K562 (cell line): ENCODE results near the gene TRIM27. TPM values are rescaled to one million over a fixed set of nuclear protein-coding genes. Genes with fewer than 3 reads are reported as not detected.

Source experiments
- BRD9 ChIP-seq: fragments of 450-650 bp; IDR thresholded peaks from 2 replicates; pipeline ENCODE4 v1.6.1; 2018; ENCODE audit warnings: low read depth; ENCODE audit not compliant: partially characterized antibody
- ESRRB ChIP-seq: fragments of 250-450 bp; sonication (Bioruptor Pico); IDR thresholded peaks from 2 replicates; pipeline ENCODE4 v1.5.0; 2020; ENCODE audit warnings: mild to moderate bottlenecking, moderate library complexity, borderline replicate concordance
- HCFC1 ChIP-seq: IDR thresholded peaks from 2 replicates; pipeline ENCODE4 v1.6.1; 2012; ENCODE audit warnings: low read depth, low read length, improper control_type of control experiment
- HDAC2 ChIP-seq: fragments of 450-650 bp; IDR thresholded peaks from 2 replicates; pipeline ENCODE4 v1.6.1; 2016; ENCODE audit warnings: mild to moderate bottlenecking
- JUND ChIP-seq, 2 experiments: IDR thresholded peaks; 2 replicates in 1 of 2; 3 replicates in 1 of 2; pipeline ENCODE4 v1.6.1; 2011; ENCODE audit warnings: borderline replicate concordance in 2 of 2, low read depth in 2 of 2, low read length in 2 of 2, improper control_type of control experiment in 1 of 2, missing biosample characterization in 1 of 2, missing genetic modification characterization in 1 of 2, missing genetic modification reagents in 1 of 2
- KDM2B ChIP-seq: fragments of 250-450 bp; sonication (Bioruptor Pico); IDR thresholded peaks from 2 replicates; pipeline ENCODE4 v1.8.0; 2021; ENCODE audit warnings: mild to moderate bottlenecking, moderate library complexity
- NCOA1 ChIP-seq: fragments of 450-650 bp; IDR thresholded peaks from 2 replicates; pipeline ENCODE4 v1.6.1; 2016; ENCODE audit warnings: low read depth
- NCOA6 ChIP-seq: fragments of 450-650 bp; IDR thresholded peaks from 2 replicates; pipeline ENCODE4 v1.6.1; 2017; ENCODE audit warnings: mild to moderate bottlenecking
- NCOR1 ChIP-seq: fragments of 450-650 bp; IDR thresholded peaks from 2 replicates; pipeline ENCODE4 v1.6.1; 2016; ENCODE audit warnings: mild to moderate bottlenecking, moderate library complexity
- PHB2 ChIP-seq: fragments of 450-650 bp; IDR thresholded peaks from 2 replicates; pipeline ENCODE4 v1.6.1; 2017; ENCODE audit warnings: low read depth
- SMAD3 ChIP-seq: fragments of 450-650 bp; formaldehyde crosslinking; conservative IDR thresholded peaks from 2 replicates; pipeline ENCODE4 v1.4.0; 2020; ENCODE audit warnings: mild to moderate bottlenecking
- SMARCB1 ChIP-seq: IDR thresholded peaks from 2 replicates; pipeline ENCODE4 v1.6.1; 2011; ENCODE audit warnings: improper control_type of control experiment, low read depth; ENCODE audit not compliant: insufficient read length
- TAF9B ChIP-seq: fragments of 450-650 bp; IDR thresholded peaks from 2 replicates; pipeline ENCODE4 v1.6.1; 2018; ENCODE audit warnings: mild to moderate bottlenecking; ENCODE audit not compliant: partially characterized antibody
- YY1 ChIP-seq, 3 experiments: IDR thresholded peaks; 2 replicates each; pipeline ENCODE4 v1.6.1; 2011; ENCODE audit warnings: low read length in 2 of 3, mild to moderate bottlenecking in 2 of 3, moderate library complexity in 2 of 3, borderline replicate concordance in 1 of 3, control low read depth in 1 of 3, low read depth in 1 of 3; ENCODE audit not compliant: insufficient read depth in 3 of 3, insufficient replicate concordance in 2 of 3, control insufficient read depth in 1 of 3, insufficient read length in 1 of 3; ENCODE audit errors: extremely low read depth in 1 of 3
- ZBTB1 ChIP-seq: sonication (generic); formaldehyde crosslinking; IDR thresholded peaks from 2 replicates; pipeline ENCODE4 v1.8.1; 2023; ENCODE audit warnings: missing genetic modification reagents, low read depth, mild to moderate bottlenecking, borderline replicate concordance
- ZKSCAN1 ChIP-seq: fragments of 150-350 bp; IDR thresholded peaks from 2 replicates; pipeline ENCODE4 v1.6.1; 2016; ENCODE audit warnings: low read depth, low read length
- ZKSCAN3 ChIP-seq: fragments of 250-450 bp; sonication (Bioruptor Pico); IDR thresholded peaks from 2 replicates; pipeline ENCODE4 v1.4.0; 2020
- ZNF76 ChIP-seq: fragments of 250-450 bp; sonication (Bioruptor Pico); IDR thresholded peaks from 2 replicates; pipeline ENCODE4 v1.4.0; 2020; ENCODE audit warnings: mild to moderate bottlenecking, moderate library complexity, borderline replicate concordance
- ZNF780A ChIP-seq: fragments of 250-450 bp; sonication (Bioruptor Pico); IDR thresholded peaks from 2 replicates; pipeline ENCODE4 v1.5.0; 2021; ENCODE audit warnings: mild to moderate bottlenecking
- ZZZ3 ChIP-seq: fragments of 450-650 bp; IDR thresholded peaks from 2 replicates; pipeline ENCODE4 v1.6.1; 2016; ENCODE audit warnings: antibody characterized with exemption, mild to moderate bottlenecking, moderate library complexity
- polyA plus RNA-seq, 8 experiments: library from polyadenylated mRNA; depleted of rRNA in 4 of 8; stranded (reverse) in 5 of 8; unstranded in 3 of 8; fragments of >200 nt; fragmentation: Nextera tagmentation in 2 of 8; fragmentation: Illumina TruSeq in 1 of 8; extraction: Ambion mirVana in 2 of 8; extraction: Trizol in 1 of 8; gene quantifications; 2 replicates each; pipeline versions ENCODE4 v1.2.1 to v1.2.3, GENCODE V29; 2011 to 2014; ENCODE audit warnings: inconsistent platforms in 1 of 8, missing spikeins in 1 of 8
- total RNA-seq, 7 experiments: library from RNA; depleted of rRNA in 6 of 7; stranded (reverse); fragments of >200 nt in 6 of 7; fragmentation: Illumina TruSeq in 2 of 7; extraction: Trizol in 2 of 7; gene quantifications; 2 replicates each; pipeline versions ENCODE4 v1.2.1 to v1.2.3, GENCODE V29; 2011 to 2021; ENCODE audit warnings: low replicate concordance in 1 of 7
- TF ChIP-seq, protein P1 (sequence below): fragments of 250-450 bp; sonication (Bioruptor Pico); IDR thresholded peaks from 2 replicates; pipeline ENCODE4 v1.5.0; 2020; ENCODE audit warnings: mild to moderate bottlenecking, borderline replicate concordance
- TF ChIP-seq, protein P2 (sequence below): sonication (generic); IDR thresholded peaks from 2 replicates; pipeline ENCODE4 v1.6.1; 2016

The TRIM27 gene
- total and polyA plus RNA-seq, 9 of the 15 experiments (the other 6 are each of a cell fraction or from before 2014, with no cell fraction given): 37.7 to 235 (median 122) TPM

GRCh38 chr6:28923318-28924102 lies at the start of gene TRIM27 (continued):
- no peak for TF ChIP-seq ZZZ3
- TF ChIP-seq ZNF76 (CRISPR knock-in tag): 0 out of 2 replicates have a peak, but pooled peaks have one; percentile 70
- TF ChIP-seq NCOA6: no peak; the same call in 1 of the 2 replicates
- 0 out of 2 replicates have a peak, but pooled peaks have one; percentile 46 for TF ChIP-seq KDM2B
- TF ChIP-seq SMAD3 (CRISPR knock-in tag): no peak
- TF ChIP-seq YY1 (IDR thresholded peaks at IDR 0.05; ENCODE audit: borderline replicate concordance in 1 of 3, control insufficient read depth in 1 of 3, extremely low read depth in 1 of 3, insufficient read depth in 3 of 3, insufficient read length in 1 of 3, insufficient replicate concordance in 2 of 3, low read depth in 1 of 3, low read length in 2 of 3): peak in 2 of 3 experiments; percentile 16 to 61
- peak; percentile 22; the same call in 1 of the 2 replicates for TF ChIP-seq NCOR1
- 0 out of 2 replicates have a peak, but pooled peaks have one; percentile 10 for TF ChIP-seq NCOA1
- no peak for TF ChIP-seq ESRRB (CRISPR knock-in tag)
- TF ChIP-seq, protein P1, sequence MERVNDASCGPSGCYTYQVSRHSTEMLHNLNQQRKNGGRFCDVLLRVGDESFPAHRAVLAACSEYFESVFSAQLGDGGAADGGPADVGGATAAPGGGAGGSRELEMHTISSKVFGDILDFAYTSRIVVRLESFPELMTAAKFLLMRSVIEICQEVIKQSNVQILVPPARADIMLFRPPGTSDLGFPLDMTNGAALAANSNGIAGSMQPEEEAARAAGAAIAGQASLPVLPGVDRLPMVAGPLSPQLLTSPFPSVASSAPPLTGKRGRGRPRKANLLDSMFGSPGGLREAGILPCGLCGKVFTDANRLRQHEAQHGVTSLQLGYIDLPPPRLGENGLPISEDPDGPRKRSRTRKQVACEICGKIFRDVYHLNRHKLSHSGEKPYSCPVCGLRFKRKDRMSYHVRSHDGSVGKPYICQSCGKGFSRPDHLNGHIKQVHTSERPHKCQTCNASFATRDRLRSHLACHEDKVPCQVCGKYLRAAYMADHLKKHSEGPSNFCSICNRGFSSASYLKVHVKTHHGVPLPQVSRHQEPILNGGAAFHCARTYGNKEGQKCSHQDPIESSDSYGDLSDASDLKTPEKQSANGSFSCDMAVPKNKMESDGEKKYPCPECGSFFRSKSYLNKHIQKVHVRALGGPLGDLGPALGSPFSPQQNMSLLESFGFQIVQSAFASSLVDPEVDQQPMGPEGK (CRISPR knock-in tag): no peak
- TF ChIP-seq BRD9: peak; percentile 23
- peak; percentile 85; the same call in 1 of the 2 replicates for TF ChIP-seq ZBTB1 (CRISPR knock-in tag)
- TF ChIP-seq ZKSCAN3: no peak
- TF ChIP-seq HCFC1: no peak
- TF ChIP-seq, protein P2, sequence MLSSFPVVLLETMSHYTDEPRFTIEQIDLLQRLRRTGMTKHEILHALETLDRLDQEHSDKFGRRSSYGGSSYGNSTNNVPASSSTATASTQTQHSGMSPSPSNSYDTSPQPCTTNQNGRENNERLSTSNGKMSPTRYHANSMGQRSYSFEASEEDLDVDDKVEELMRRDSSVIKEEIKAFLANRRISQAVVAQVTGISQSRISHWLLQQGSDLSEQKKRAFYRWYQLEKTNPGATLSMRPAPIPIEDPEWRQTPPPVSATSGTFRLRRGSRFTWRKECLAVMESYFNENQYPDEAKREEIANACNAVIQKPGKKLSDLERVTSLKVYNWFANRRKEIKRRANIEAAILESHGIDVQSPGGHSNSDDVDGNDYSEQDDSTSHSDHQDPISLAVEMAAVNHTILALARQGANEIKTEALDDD: no peak
- TF ChIP-seq HDAC2: no peak
- no peak for TF ChIP-seq SMARCB1
- peak; percentile 81 for TF ChIP-seq TAF9B
- TF ChIP-seq ZNF780A (CRISPR knock-in tag): no peak
- TF ChIP-seq PHB2: no peak
- TF ChIP-seq JUND (IDR thresholded peaks at IDR 0.05; ENCODE audit: borderline replicate concordance, low read depth, low read length): peak; percentile 64
- TF ChIP-seq JUND (tag; IDR thresholded peaks at IDR 0.05; ENCODE audit: borderline replicate concordance, low read depth, low read length): no peak; the same call in 2 of the 3 replicates
- peak; percentile 12; the same call in 1 of the 2 replicates for TF ChIP-seq ZKSCAN1
